Activated naive CD8-positive, alpha-beta T cell treated with anti-CD3 and anti-CD28 coated beads, Interleukin-2, amount 50 U/mL, for 16 hours (primary cell): ENCODE data around the gene ANKAR.

ENCODE experiments used
- DNase-seq: peaks from one replicate; pipeline ENCODE4 v3.0.0-alpha.2; 2020; ENCODE audit warnings: low read depth, low spot score

Gene ANKAR

DNA sequence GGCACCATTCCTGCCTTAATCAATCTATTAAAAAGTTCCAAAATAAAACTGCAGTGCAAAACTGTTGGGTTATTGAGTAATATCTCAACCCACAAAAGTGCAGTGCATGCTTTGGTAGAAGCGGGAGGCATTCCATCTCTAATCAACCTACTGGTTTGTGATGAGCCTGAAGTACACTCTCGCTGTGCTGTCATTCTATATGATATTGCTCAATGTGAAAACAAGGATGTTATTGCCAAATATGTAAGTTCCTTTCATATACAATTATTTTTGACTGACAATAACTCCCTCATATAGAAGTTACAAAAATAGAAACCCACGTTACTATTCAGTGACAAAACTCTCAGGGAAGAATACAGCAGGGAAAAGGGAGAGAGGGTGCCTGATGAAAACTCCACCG is 45.1 kb downstream of the ANKAR start:
- no peak for DNase-seq

DNA sequence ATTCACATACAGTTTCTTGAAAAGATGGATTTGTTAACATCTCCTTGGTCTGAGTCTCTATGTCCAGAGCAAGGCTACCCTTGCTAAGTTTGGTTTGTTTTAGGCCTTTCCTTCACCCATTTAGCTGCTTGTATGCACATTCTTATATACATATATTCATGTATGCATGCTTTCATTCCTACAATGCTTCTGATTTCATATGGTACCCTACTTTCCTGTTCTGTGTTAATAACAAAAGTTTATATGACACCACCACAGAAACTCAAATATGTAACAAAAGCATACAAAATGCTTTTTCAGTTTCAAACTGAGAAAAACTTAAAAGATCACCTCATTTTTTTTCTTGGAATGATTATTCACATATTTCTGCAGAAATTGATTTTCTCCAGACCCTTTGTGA is 48.7 kb downstream of the ANKAR start:
- DNase-seq, result no peak
